HG02852 (cell line): ENCODE results near the gene FNIP2.
A peak's percentile ranks its signal among the peaks of the same experiment; 100 is the strongest.
"Not testable (repeated sequence)": the region's sequence is repeated elsewhere in the genome, so short reads cannot be mapped to it uniquely, and the experiment has no call there.

ENCODE experiments used
- ATAC-seq: cut with Tn5 transposase; IDR thresholded peaks from one replicate; pipeline ENCODE4 v1.9.1; 2021; ENCODE audit warnings: mild to moderate bottlenecking, moderate library complexity; ENCODE audit not compliant: unreplicated experiment

The FNIP2 gene

GRCh38 chr4:158789853-158790252 lies 21.0 kb downstream of the FNIP2 start:
- ATAC-seq: no peak

GRCh38 chr4:158793021-158793420 lies 24.2 kb downstream of the FNIP2 start:
- no peak for ATAC-seq

GRCh38 chr4:158793430-158793829 lies 24.6 kb downstream of the FNIP2 start:
- ATAC-seq: not testable (repeated sequence)

GRCh38 chr4:158796370-158797140 lies 27.7 kb downstream of the FNIP2 start:
- no peak for ATAC-seq

- ATAC-seq: no peak
Measured at GRCh38 chr4:158798062-158798461, 29.2 kb downstream of the FNIP2 start.

GRCh38 chr4:158799013-158799770 lies 30.4 kb downstream of the FNIP2 start:
- no peak for ATAC-seq

- ATAC-seq: no peak
Measured at GRCh38 chr4:158799856-158800255, 31.0 kb downstream of the FNIP2 start.

GRCh38 chr4:158801066-158801465 lies 32.2 kb downstream of the FNIP2 start:
- no peak for ATAC-seq

- ATAC-seq: no peak
Measured at GRCh38 chr4:158801677-158802076, 32.9 kb downstream of the FNIP2 start.

GRCh38 chr4:158802914-158803313 lies 34.1 kb downstream of the FNIP2 start:
- ATAC-seq: no peak

- no peak for ATAC-seq
Measured at GRCh38 chr4:158805635-158806471, 37.0 kb downstream of the FNIP2 start.

- ATAC-seq: no peak
Measured at GRCh38 chr4:158807691-158808090, 38.9 kb downstream of the FNIP2 start.

GRCh38 chr4:158808399-158808798 lies 39.6 kb downstream of the FNIP2 start:
- no peak for ATAC-seq

- ATAC-seq: not testable (repeated sequence)
Measured at GRCh38 chr4:158809208-158809607, 40.4 kb downstream of the FNIP2 start.

- ATAC-seq: peak; percentile 89
Measured at GRCh38 chr4:158809611-158810486, 41.0 kb downstream of the FNIP2 start.

- ATAC-seq: no peak
Measured at GRCh38 chr4:158810487-158811215, 41.8 kb downstream of the FNIP2 start.

- no peak for ATAC-seq
Measured at GRCh38 chr4:158811216-158811540, 42.4 kb downstream of the FNIP2 start.

GRCh38 chr4:158811704-158812103 lies 42.9 kb downstream of the FNIP2 start:
- ATAC-seq: no peak

GRCh38 chr4:158812133-158812532 lies 43.3 kb downstream of the FNIP2 start:
- no peak for ATAC-seq

- no peak for ATAC-seq
Measured at GRCh38 chr4:158812543-158812942, 43.7 kb downstream of the FNIP2 start.
